HCT116 (cell line): ENCODE measurements around the gene NDOR1.

Experiments
- POLR2A ChIP-seq: IDR thresholded peaks from 2 replicates; pipeline ENCODE4 v1.7.0; 2011; ENCODE audit warnings: borderline replicate concordance; ENCODE audit not compliant: insufficient read depth, insufficient read length; ENCODE audit errors: extremely low read depth
- SIN3A ChIP-seq: IDR thresholded peaks from 2 replicates; pipeline ENCODE4 v1.6.1; 2012; ENCODE audit warnings: low read depth
- SP1 ChIP-seq: IDR thresholded peaks from 2 replicates; pipeline ENCODE4 v1.6.1; 2012; ENCODE audit warnings: low read depth
- ZNF274 ChIP-seq: fragments of 200-500 bp; sonication (Bioruptor generic); IDR thresholded peaks from 2 replicates; pipeline ENCODE4 v1.6.1; 2014; ENCODE audit warnings: mild to moderate bottlenecking, low read depth, low read length, inconsistent platforms
- TF ChIP-seq, protein P1 (sequence below), 3 experiments: fragments of 200-600 bp in 1 of 3; sonication (generic) in 1 of 3; IDR thresholded peaks in 2 of 3; conservative IDR thresholded peaks in 1 of 3; 2 replicates each; pipeline ENCODE4 v1.5.1; 2012 to 2017; ENCODE audit warnings: low read depth in 2 of 3, low read length in 2 of 3, antibody characterized with exemption in 1 of 3, borderline replicate concordance in 1 of 3, control low read depth in 1 of 3, mild to moderate bottlenecking in 1 of 3, mixed read lengths in 1 of 3, mixed run types in 1 of 3, moderate library complexity in 1 of 3; ENCODE audit not compliant: insufficient read depth in 1 of 3
- TF ChIP-seq, protein P2 (sequence below): IDR thresholded peaks from 2 replicates; pipeline ENCODE4 v1.6.1; 2012

DNA sequence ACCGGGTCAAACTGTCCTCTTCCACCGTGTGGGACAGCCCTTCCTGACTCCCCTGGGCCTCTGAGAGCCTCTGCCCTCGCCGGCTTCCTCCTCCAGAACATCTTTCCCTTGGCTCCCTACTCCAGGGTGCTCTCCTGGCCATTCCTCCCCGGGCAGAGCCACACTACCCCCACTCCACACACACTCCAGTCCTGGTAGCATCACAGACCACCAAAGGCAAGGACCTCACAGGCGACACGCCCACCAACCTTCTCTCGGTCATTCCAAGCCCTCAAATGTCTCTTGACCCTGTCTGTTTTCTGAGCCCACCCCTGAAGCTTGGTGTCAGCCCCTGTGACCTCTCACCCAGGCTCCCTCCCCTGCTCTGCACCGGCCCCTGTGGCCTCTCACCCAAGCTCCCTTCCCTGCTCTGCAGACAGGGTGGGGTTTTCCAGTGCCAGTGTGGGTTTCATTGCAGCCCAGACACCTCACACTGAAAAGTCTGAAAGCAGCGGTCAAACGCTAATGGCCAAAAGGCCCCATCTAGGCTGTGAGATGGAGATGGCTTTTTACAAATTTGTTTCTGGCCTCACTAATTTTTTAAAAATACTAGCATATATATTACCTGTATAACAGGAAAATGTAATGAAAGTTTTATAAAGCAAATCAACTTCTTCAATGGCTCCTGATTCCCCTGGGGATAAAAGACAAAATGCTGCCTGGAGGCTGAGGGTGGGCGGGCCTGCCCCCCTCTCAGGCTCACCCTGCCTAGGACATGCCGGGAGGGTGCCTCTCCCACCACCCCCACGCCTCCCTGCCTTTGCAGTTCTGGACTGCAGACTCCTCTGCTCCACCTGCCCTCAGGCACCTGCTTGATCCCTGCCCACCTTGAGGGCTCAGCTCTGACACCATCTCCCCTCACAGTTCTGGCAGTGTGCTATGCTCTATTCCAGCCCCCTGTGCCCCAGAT is 46.1 kb upstream of the NDOR1 start:
- TF ChIP-seq, protein P1, sequence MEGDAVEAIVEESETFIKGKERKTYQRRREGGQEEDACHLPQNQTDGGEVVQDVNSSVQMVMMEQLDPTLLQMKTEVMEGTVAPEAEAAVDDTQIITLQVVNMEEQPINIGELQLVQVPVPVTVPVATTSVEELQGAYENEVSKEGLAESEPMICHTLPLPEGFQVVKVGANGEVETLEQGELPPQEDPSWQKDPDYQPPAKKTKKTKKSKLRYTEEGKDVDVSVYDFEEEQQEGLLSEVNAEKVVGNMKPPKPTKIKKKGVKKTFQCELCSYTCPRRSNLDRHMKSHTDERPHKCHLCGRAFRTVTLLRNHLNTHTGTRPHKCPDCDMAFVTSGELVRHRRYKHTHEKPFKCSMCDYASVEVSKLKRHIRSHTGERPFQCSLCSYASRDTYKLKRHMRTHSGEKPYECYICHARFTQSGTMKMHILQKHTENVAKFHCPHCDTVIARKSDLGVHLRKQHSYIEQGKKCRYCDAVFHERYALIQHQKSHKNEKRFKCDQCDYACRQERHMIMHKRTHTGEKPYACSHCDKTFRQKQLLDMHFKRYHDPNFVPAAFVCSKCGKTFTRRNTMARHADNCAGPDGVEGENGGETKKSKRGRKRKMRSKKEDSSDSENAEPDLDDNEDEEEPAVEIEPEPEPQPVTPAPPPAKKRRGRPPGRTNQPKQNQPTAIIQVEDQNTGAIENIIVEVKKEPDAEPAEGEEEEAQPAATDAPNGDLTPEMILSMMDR (IDR thresholded peaks at IDR 0.05 in 2 of 3, conservative IDR thresholded peaks at IDR 0.05 in 1 of 3; ENCODE audit: borderline replicate concordance in 1 of 3, insufficient read depth in 1 of 3, low read depth in 2 of 3, low read length in 2 of 3) = no peak
- TF ChIP-seq, protein P2, sequence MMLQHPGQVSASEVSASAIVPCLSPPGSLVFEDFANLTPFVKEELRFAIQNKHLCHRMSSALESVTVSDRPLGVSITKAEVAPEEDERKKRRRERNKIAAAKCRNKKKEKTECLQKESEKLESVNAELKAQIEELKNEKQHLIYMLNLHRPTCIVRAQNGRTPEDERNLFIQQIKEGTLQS = no peak
- no peak for TF ChIP-seq POLR2A
- TF ChIP-seq SP1 = no peak
- TF ChIP-seq SIN3A = no peak
- TF ChIP-seq ZNF274 = no peak
